Heart left ventricle (tissue), 13 donors: ENCODE results near the gene CDH12.
"Not testable (repeated sequence)": the region's sequence is repeated elsewhere in the genome, so short reads cannot be mapped to it uniquely, and the experiment has no call there.

ENCODE experiments used
- POLR2A ChIP-seq, 2 donors: fragments of 450-650 bp; IDR thresholded peaks; one replicate each; pipeline ENCODE4 v1.6.1; 2017; ENCODE audit warnings: antibody characterized with exemption in 2 of 2, mild to moderate bottlenecking in 2 of 2, moderate library complexity in 2 of 2
- TF ChIP-seq, protein P1 (sequence below), 12 donors: fragments of 200-600 bp; sonication (generic) in 4 of 12; IDR thresholded peaks; one replicate each; pipeline versions ENCODE4 v1.5.0 to v1.8.0; 2018 to 2022; ENCODE audit warnings: antibody characterized with exemption in 12 of 12, mild to moderate bottlenecking in 5 of 12
- donor health status: ischemic (EF 13 %, LVEDD 7.1; RV severe dilation, severe dysfunction).
- donor health status: DM: no; HTN: yes; CAD: no.
- donor health status: DM: no; HTN: no; CAD: no.
- donor health status: ischemic (EF 25% LVEDD 6.9; RV normal size, moderate dysfunction).
- donor health status: ischemic (EF 25% LVEDD 5.7; RV mildly dilated, moderate dysfunction).
- donor health status: ischemic (EF 35%, LVEDD 5.7; RV mildly dilated, moderate dysfunction).
- donor health status: nonischemic (EF 11% LVEDD 7.7; RV severe dilation, severe dysfunction).
- donor health status: DM: yes; HTN: yes; CAD: no.
- donor health status: PGD.
- donor health status: ischemic (EF 29% LVEDD 5.4; RV normal size, mild dysfunction).
- donor health status: nonischemic (EF 23%, LVEDD 6.1; RV moderate dilation, normal function).

- TF ChIP-seq, protein P1, sequence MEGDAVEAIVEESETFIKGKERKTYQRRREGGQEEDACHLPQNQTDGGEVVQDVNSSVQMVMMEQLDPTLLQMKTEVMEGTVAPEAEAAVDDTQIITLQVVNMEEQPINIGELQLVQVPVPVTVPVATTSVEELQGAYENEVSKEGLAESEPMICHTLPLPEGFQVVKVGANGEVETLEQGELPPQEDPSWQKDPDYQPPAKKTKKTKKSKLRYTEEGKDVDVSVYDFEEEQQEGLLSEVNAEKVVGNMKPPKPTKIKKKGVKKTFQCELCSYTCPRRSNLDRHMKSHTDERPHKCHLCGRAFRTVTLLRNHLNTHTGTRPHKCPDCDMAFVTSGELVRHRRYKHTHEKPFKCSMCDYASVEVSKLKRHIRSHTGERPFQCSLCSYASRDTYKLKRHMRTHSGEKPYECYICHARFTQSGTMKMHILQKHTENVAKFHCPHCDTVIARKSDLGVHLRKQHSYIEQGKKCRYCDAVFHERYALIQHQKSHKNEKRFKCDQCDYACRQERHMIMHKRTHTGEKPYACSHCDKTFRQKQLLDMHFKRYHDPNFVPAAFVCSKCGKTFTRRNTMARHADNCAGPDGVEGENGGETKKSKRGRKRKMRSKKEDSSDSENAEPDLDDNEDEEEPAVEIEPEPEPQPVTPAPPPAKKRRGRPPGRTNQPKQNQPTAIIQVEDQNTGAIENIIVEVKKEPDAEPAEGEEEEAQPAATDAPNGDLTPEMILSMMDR (IDR thresholded peaks at IDR 0.05) = not testable (repeated sequence)
- TF ChIP-seq POLR2A (IDR thresholded peaks at IDR 0.05) = not testable (repeated sequence)
Observed at GRCh38 chr5:22774214-22774613, 78.9 kb downstream of the CDH12 start.
